H7 (cell line): ENCODE data around the gene EDIL3. TPM values are rescaled to one million over a fixed set of nuclear protein-coding genes. Genes with fewer than 3 reads are reported as not detected.

ENCODE experiments used
- DNase-seq: peaks from one replicate; pipeline ENCODE4 v3.0.0; 2012
- H3K27me3 ChIP-seq: 2 replicates; pipeline ENCODE4 v1.6.0; 2011; ENCODE audit warnings: mild to moderate bottlenecking, low read length; ENCODE audit not compliant: control insufficient read depth, insufficient read depth
- H3K36me3 ChIP-seq: replicated peaks from 2 replicates; pipeline ENCODE4 v1.5.1; 2011; ENCODE audit warnings: low read length; ENCODE audit not compliant: control insufficient read depth, insufficient read depth
- H3K4me3 ChIP-seq: 2 replicates; pipeline ENCODE4 v1.5.1; 2011; ENCODE audit warnings: low read depth, mild to moderate bottlenecking, control low read depth, low read length, moderate library complexity; ENCODE audit not compliant: insufficient read depth
- total RNA-seq: library from RNA; depleted of rRNA; stranded (reverse); fragments of >200 nt; shearing (Covaris generic); gene quantifications from 2 replicates; pipeline ENCODE4 v1.2.3, GENCODE V29; 2014

The EDIL3 gene
- total RNA-seq, 1 experiment from 2014 or later, result 46.0 TPM

DNA sequence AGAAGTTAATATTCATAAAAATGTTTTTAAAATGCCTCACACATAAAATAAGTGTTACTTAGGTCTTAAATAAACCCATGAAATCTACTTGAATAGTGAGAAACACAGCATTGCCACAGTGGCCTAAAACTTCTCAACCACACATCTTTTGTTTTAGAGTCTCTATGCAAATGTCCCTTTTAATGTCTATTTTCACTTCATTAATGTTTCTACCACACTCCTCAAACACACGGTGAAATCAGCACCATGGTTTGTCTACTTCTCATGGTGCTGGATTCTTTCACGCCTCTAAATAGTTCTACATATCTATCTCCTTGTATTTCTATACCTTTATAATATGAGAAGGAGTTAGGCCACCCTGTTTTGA lies 111.2 kb downstream of the EDIL3 start:
- Histone ChIP-seq H3K27me3 (no peaks in the 10 kb centered on the region), H3K36me3 (no peaks in the 10 kb centered on the region), H3K4me3 (no peak overlapping the region)
- DNase-seq, result no peak

DNA sequence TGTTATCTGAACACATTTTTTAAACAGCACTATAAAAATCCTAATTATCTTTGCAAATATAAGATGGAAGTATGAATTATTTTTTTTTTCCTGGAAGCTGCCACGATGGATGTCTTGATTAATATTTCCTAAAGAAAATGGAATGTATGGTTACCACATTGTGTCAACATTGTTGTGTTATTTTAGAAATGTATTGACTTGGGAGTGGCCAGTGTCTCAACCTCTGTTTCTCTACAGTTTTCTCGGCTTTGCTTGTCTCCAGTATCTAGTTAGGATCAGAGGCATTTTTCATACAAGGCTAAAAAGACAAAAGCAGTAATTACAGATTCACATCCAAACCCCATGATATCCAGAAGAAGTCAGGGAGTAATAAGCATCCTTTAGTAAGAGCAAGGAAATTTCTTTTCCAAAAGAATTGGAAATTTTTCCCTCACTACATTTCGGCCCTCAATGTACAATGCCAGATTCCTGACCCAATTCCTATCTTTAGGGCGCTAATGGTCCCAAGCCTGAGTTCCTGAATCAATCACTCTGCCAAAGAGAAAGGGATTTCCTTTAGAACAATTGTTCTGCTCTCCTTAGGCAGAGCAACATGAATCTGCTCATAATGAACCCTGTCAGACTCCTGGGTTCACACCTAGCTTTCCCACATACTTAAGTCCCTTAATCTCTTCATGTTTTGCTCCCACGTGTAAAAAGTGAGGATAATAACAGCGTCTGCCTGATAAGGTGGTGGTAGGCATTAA lies 111.7 kb downstream of the EDIL3 start:
- Histone ChIP-seq H3K4me3 (no peak overlapping the region), H3K27me3 (no peaks in the 10 kb centered on the region), H3K36me3 (no peaks in the 10 kb centered on the region)
- no peak for DNase-seq

DNA sequence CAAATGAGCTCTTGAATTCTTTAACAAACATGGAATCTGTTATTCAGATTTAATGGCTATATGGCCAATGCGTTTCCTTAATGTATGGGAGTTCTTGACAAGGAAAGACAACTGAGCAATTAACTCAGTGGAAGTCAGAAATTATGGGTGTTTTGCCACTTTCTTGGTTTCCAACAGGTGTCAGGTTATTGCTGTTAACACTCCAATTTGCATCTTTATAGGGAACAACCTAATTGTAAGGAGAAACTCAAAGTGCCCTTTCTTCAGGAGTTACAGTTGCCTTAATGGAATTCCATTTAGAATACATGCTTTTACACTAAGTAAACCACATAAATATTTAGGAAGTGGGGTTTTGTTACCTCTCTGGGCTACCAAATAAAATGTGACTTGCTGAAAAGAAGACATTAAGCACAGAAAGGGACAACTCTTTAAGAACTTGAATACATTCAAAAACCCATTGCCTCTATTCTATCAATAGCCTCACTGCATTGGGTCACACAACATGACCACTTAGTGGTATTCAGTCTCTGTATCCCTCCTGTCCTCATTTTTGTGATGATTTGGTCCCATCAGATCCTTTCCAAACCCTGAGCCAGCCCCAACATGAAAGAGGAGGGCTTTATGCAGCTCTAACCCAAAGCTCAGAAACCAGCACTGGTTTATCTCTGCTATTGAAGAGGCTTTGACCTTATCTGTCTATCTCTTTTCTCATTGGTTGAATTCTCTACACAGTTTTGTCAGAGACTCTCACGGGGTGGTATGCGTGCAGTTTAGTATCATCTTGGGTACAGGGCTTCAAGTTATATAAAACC lies 118.7 kb downstream of the EDIL3 start:
- no peak for DNase-seq
- Histone ChIP-seq H3K36me3 (no peaks in the 10 kb centered on the region; the same call in 1 of the 2 replicates), H3K4me3 (no peak overlapping the region), H3K27me3 (no peaks in the 10 kb centered on the region)

DNA sequence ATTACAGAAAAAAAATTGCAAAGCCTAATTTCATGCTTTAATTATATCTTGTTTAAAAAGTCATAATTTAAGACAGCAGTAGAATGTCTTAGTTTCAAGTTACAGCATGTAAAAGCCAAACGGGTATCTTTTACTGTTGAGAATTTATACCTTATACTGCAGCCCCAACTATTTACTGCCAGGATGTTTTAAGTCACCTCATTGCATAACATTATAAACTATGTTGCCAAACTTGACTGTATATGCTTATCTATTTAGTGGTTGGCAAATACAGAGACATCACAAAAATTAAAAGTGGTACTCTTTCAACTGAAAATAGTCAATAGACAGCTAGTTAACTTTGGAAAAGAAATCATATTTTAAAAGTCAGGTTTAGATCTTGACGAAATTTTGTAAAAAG lies 119.5 kb downstream of the EDIL3 start:
- Histone ChIP-seq H3K36me3 (no peaks in the 10 kb centered on the region; the same call in 1 of the 2 replicates), H3K4me3 (no peak overlapping the region), H3K27me3 (no peaks in the 10 kb centered on the region)
- DNase-seq, result no peak

DNA sequence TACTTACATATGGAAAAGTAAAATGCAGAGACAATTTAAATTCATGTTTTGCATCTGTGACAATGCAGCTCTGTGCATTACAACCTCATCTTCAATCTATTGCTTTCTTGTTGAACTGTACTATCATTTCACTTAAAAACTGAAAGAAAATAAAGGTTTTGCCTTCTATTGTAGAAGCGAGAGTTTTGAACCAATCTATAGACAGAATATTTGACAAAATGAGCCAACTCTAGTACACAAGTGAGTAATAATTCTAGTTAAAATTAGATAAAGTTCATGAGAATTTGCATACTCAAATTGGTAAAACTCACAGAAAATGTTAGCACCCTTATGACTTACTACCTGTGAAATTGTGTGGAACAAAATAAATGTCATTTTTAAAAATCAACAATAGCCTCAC lies 123.7 kb downstream of the EDIL3 start:
- no peaks in the 10 kb centered on the region for H3K27me3 ChIP-seq
- no peaks in the 10 kb centered on the region; the same call in 1 of the 2 replicates for H3K36me3 ChIP-seq
- no peak for DNase-seq

DNA sequence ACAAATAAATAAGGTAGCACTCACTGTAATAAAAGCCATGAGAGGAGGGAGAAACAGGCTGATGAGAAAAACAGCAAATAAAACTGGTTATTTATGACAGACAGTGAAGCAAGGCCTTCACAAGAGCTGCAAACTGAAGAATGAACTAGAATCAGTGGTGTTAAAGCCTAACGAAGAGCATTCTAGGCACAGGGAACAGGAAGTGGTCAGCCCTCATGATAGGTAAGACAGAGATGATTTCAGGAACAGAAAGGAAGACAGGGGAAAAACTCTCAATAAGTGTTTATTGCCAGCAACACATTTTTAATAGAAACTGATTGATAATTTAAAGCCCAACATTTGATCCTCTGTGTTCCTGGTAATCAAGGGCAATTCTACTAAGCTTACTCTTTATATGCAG lies 124.5 kb downstream of the EDIL3 start:
- Histone ChIP-seq H3K27me3 (no peaks in the 10 kb centered on the region), H3K4me3 (no peak overlapping the region), H3K36me3 (no peaks in the 10 kb centered on the region; the same call in 1 of the 2 replicates)
- DNase-seq, result no peak

More for the DNA sequence above, 123.7 kb downstream of the EDIL3 start:
- no peak overlapping the region for H3K4me3 ChIP-seq

DNA sequence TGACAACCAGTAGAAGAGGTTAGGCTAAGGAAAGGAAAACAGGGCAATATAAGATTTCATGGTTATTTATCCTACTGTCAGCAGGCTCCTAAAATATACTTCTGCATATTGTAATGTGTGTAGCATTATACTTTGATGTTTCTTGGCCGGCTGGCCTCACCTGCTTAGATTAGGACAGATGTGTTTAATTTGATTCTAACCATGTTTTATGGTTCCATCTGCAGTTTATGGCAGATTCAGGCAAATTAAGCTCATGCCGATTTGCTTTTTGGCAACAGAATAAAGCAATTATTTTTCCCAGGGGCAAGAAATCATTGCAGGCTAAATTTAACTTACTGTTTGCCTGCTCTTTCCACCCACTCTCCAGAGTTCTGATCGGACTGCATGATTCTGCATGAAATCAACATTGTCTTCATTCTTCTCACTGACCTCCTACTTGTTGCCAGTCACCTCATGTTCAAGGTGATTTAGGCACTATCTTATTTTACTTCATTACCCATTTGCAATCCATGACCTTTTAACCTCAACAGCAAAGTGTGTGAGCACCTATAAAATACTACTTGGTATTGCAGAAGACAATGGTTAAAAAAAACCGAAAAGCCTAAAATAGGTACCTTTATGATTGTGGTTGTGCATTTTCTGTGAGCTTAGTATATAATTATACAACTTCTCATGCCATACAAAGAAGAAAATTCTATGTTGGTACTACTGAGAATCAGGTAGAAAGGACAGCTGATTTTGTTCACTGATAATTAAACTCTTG lies 125.2 kb downstream of the EDIL3 start:
- no peak for DNase-seq
- no peaks in the 10 kb centered on the region for H3K27me3 ChIP-seq
- H3K4me3 ChIP-seq, result no peak overlapping the region
- no peaks in the 10 kb centered on the region; the same call in 1 of the 2 replicates for H3K36me3 ChIP-seq

DNA sequence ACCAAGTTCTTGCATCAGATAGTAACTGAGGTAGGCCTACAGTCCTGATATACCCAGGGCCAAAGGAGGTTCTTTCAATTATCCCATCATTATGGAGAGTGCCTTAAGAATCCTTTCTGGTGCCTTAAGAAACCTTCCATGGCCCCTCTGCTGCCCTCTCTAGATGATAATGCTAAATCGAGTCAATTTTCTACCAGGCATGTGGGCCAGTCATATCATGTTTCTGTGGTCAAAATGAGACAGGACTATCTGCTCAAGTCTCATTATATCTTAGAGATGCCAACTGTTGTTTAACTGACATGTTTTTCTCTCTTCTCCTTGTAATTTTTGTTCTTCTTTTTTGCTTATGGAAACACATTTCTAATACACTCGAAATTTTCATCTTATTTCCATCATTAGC lies 127.6 kb downstream of the EDIL3 start:
- Histone ChIP-seq H3K27me3 (no peaks in the 10 kb centered on the region), H3K36me3 (no peaks in the 10 kb centered on the region), H3K4me3 (no peak overlapping the region)
- DNase-seq, result no peak

DNA sequence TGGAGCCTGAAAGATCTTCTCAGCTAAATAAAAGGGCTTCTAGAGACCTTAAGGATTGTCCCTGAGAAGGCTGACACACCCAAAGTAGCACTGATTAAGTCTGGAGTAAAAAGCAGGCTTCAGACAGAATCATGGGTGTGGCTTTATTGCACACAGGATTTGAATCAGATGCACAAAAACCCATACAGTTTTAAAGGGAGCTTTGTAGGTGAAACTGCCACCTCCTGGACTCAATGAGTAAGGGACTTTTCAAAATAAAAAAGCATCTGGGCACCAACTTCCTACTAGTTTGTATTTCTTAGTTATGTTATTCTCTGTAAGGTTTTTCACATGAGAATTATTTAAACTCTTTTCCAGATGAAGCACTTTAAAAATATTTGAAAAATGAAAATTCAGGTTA lies 129.4 kb downstream of the EDIL3 start:
- Histone ChIP-seq H3K4me3 (no peak overlapping the region), H3K36me3 (no peaks in the 10 kb centered on the region), H3K27me3 (no peaks in the 10 kb centered on the region)
- DNase-seq, result no peak

DNA sequence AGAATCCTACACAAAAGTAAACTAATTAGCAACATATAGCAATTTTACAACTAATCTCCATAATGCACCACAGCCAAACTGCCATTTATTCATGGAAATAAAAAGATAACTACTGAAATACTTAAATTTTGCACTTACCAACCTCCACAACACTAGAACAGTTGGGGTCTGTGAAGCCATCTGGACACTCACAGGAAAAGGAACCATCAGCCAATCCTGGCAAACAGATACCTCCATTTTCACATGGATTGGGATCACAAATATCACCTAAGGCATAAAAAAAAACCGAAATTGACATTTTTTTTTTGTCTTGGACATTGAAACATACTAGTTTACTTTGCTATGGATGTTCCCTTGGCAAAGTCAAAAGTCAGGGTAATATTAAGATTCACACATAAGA lies 130.7 kb downstream of the EDIL3 start:
- no peaks in the 10 kb centered on the region for H3K27me3 ChIP-seq
- no peak overlapping the region for H3K4me3 ChIP-seq
- DNase-seq, result no peak
- no peaks in the 10 kb centered on the region for H3K36me3 ChIP-seq

DNA sequence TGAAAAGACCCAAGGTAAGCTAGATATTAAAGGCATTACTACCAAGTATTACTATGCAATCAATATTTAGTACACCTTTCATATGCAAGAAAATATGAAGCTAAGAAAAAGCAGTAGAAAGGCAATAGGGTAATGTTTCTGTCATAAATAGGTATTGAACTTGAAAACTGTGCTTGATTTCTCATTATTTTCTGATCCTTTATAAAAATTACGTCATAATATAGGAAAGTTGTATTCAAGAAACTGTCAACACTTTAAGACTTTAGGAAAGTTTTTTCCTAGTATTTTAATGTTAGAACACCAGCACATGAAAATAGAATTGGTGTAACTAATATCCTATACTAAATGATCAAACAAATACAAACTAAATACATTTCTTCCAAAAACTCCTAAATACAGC lies 133.2 kb downstream of the EDIL3 start:
- H3K27me3 ChIP-seq, result no peaks in the 10 kb centered on the region
- DNase-seq, result no peak
- no peaks in the 10 kb centered on the region for H3K36me3 ChIP-seq
- H3K4me3 ChIP-seq, result no peak overlapping the region

DNA sequence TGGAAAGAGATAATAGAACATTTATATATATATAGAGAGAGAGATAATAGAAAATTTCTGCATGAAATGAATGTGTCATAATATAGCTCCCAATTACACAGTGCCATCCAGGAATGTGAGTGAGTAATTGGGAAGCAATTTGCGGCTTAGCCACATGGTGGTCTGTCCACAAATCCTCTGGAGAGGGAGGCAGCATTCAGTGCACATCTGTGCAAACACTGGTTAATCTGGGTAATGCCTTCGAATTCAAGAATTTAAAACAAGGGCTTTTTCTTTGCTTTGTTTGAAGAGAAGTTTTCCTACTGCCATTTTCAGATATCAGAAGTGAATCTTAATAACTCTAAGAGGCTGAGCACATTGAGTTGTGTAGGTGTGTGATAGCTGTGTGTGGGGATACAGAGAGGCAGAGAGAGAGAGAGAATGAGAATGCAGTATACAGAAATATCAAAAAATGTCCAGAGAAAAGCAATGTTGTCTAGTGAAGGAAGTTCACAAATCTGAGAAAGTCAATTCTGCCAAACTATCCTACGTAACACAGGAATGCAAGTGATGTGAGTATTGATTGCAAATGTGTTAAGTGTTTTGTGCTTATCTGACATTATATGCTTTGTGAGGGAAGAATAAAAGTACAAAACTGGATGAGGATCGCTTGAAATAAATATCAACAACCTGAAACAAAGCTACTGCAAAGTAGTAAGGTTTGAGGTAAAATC lies 134.6 kb downstream of the EDIL3 start:
- peak; percentile 11 for DNase-seq
- H3K27me3 ChIP-seq, result no peaks in the 10 kb centered on the region

DNA sequence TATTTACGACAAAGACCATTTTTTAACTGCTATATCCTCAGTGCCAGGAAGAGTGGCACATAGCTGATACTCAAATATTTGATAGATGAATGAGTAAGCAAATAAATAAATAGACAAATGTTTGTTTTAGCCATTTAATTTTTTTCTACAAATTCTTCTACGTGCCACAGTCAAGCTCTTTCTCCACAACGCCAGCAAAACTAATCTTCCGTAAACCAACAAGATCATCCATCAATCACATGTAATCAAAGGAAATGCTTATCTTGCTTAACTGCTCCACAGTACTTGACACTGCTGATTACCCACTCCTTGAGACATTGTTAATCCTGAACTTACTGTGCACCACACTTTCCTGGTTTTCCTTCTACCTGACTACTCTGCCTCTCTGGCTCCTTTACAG lies 136.7 kb downstream of the EDIL3 start:
- Histone ChIP-seq H3K27me3 (no peaks in the 10 kb centered on the region), H3K4me3 (no peak overlapping the region), H3K36me3 (peaks cover 1% of the 10 kb centered on the region)
- no peak for DNase-seq

More for the DNA sequence above, 134.6 kb downstream of the EDIL3 start:
- Histone ChIP-seq H3K36me3 (no peaks in the 10 kb centered on the region), H3K4me3 (no peak overlapping the region)

DNA sequence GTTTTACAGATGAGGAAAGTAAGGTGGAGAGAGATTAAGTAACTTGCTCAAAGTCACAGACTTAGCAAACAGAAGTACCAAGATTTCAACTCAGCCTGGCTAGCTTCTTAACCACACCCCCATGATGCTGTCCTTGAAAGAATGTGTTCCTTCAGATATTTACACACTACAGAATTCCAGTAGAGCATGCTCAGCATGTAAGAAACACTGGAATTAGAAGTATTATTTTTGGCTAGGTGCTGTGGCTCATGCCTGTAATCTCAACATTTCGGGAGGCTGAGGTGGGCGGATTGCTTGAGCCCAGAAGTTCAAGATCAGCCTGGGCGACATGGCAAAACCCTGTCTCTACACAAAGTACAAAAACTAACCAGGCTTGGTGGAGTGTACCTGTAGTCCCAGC lies 142.4 kb downstream of the EDIL3 start:
- peaks cover 1% of the 10 kb centered on the region for H3K36me3 ChIP-seq
- no peak for DNase-seq
- no peak overlapping the region for H3K4me3 ChIP-seq
- H3K27me3 ChIP-seq, result no peaks in the 10 kb centered on the region
